Stimulated activated CD4-positive, alpha-beta T cell treated with anti-CD3 and anti-CD28 coated beads, Interleukin-1b, Interleukin-23, amount 100 ng/mL, for 4 hours (primary cell): Measurements from ENCODE around the gene ATP5MC2.
"Not testable (repeated sequence)": the region's sequence is repeated elsewhere in the genome, so short reads cannot be mapped to it uniquely, and the experiment has no call there.

Experiments used
- DNase-seq, 2 donors: peaks; one replicate each; pipeline ENCODE4 v3.0.0-alpha.2; 2020; ENCODE audit warnings: low read depth in 2 of 2

The ATP5MC2 gene

DNA sequence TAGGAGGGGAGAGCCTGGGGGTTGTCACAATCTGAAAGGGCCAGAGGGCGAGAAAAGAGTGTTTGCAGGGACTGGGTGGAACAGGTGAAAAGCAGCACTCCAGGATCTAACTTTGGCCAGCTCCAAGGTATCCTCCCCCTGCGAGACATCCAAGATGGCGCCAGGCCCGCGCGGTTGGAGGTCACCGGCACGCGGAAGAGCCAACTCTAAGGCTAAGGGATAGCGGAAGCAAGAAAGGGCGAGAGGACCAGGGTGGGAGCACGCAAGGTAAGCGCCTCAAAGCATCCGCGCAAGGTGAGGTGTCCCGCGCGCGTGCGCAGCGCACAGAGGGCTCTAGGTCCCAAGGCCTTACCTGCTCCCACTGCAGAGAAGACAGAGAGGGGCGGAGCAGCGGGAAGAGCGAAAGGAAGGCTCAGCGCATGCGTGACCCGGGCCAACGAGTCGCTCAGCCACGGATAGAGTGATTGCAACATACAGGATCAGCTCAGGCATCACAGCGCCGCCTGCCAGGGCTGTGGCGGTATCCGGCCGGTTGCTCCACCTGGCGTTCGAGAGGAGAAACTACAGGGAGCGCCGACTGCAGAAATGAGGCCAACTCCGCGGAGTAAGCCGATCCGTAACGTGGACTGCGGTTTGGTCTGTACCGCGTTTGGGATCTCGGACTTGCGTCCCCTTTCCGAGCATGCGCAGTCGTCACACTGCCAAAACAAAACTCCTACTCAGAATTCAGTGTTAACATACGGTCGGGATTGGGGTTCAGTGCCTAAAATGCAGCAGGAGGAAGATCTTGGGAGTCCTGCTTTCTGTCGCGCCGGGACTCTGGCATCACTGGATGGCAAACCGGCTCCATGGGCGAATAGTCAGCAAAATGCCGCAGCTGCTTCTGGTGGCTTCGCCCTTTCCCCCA lies at the start of gene ATP5MC2:
Gene ATP5MC2 (minus strand): TSS at position 383 of the 907 bp plus-strand sequence. CDS start 3,469 bp downstream, outside the sequence.
- peak; percentile 93 to 96 for DNase-seq

DNA sequence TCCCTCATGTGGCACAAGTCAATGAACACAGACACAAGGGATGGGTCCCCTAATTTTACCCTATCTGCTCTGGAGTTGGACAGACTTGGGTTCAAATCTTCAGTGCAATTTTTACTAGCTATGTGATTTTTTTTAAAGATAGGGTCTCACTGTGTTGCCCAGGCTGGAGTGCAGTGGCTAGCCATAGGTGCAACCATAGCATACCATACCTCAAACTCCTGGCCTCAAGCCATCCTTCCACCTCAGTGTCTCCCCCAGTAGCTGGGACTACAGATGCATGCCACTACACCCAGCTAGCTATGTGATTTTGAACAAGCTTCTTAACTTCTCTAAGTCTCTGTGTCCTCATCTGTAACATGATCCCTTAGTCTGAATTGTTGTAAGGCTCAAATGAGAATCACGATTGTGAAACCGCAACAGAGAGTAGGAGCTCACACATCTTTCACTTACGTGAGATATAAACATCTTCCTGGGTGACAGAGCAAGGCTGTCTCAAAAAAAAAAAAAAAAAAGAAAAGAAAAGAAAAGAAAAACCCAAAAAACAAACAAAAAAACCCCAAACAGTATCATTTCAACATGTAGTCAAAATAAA lies 46.7 kb upstream of the ATP5MC2 start:
- DNase-seq: no peak

DNA sequence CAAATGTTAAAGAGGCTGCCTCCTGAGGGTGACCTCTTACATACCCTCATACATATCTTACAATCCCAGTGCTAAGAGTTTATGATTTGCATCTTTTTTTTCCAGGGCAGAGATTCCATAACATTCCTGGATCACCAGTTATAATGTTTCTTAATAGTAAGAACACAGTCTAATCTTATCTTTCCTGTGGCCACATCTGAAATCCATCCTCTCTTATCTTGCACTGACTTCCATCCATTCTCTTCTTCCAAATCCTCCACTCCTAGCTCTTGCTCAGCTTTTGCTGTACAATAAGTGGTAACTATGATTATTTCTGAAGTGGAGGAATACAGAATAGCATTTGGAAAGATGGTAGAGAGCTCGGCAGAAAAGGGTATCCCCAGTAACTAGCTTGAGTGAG lies 45.1 kb upstream of the ATP5MC2 start:
- no peak for DNase-seq

DNA sequence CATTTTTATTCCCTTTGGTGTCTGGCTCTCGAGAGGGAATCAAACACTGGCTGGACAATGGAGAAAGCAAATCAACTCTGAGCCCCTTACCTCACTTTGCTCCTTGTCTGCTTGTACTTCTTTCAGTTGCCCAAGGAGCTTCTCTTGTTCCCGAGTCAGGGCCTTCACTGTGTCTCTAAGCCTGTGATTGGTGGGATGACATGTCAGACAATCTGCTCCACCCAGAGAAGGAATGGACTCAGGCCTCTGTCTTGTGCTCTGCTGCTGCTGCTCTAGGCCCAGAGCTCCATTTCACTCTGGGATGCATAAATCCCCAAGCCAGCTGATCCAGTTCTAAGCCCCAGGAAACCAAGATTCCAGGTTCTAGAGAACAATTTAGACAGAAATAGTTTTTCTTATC lies 43.8 kb upstream of the ATP5MC2 start:
- no peak for DNase-seq

DNA sequence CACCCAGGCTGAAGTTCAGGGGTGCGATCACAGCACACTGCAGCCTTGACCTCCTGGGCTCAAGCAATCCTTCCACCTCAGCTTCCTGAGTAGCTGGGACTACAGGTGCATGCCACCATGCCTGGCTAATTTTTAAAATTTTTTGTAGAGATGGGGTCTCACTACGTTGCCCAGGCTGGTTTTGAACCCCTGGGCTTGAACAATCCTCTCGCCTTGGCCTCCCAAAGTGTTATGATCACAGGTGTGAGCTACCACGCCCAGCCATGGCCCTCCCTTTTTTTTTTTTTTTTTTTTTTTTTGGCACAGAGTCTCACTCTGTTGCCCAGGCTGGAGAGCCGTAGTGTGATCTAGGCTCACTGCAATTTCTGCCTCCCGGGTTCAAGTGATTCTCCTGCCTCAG lies 42.7 kb upstream of the ATP5MC2 start:
- not testable (repeated sequence) for DNase-seq

DNA sequence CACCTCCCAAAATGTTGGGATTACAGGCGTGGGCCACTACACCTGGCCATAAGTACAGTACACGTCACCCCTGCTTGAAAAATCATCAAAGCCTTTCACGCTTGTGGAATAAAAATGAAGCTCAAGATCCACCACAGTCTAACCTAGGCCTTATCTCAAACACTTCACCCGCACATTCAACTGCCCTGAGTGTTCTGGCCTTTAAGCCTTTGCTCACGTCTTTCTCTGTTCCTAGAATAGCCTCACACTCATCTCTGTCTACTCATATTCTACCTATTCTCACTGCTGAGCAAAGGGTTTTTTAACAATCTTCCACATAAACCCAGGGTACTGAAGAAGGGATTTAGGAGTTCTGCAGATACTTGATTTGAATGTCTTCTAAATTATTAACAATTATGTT lies 41.4 kb upstream of the ATP5MC2 start:
- DNase-seq: no peak

DNA sequence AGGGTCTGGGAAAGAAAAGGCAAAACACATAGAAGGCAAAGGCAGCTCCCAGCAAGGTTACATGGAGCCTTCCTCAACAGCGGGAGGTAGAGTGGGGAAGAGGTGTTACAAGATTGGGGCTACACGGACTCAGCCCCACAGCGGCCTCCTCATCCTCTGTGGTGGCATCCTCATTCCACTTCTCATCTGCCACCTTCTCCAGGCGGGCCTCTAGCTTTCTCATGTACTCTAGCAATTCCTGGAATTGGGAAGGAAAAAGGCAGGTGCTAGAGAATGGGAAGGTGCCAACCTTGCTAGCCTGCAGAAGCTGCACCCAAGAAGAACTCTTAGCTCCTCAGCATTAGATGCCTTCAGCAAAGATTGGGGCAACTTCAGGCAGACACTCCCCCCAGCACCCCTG lies 38.1 kb upstream of the ATP5MC2 start:
- no peak for DNase-seq

DNA sequence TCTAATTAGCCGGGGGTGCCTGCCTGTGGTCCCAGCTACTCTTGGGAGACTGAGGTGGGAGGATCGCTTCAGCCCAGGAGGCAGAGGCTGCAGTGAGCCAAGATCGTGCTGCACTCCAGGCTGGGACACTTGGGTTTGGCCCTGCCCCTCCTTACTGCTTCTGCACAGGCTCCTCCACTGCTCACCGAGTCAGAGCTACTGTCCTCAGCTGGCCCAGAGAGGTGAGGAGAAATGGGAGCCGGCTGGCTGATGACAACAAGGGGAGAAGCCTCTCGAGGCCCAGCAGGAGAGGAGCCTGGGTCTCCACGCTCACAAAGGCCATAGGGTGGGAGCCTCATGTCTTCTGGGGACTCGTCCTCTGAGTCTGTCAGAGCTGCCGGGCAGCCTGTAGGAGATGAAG lies 37.6 kb upstream of the ATP5MC2 start:
- DNase-seq: no peak

DNA sequence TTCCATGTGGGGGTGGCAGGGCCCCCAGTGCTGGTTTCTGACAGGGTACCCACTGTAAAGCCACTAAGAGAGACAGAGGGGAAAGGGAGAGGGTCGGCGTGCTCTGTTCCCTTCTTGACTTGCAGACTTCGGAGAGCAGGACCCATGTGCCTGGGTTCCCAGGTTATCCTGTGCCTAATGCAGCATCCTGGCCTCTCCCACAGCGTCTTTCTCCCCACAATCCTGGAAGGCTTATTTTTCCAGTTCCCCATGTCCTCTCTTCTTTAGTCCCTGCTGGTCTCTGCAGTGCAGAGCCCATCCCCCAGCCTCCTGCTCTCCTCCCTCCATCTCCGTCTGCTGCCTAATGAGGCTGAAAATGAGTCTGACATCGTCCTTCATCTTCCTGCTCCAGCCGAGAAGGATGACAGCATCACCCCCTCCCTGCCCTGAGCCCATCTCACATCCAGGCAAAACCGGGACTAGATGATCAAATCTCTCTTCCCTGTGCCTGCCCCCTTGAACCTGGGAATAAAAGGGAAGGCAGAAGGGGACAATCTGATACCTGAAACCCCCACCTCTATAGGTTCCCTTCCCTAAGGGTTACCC lies 36.3 kb upstream of the ATP5MC2 start:
- no peak for DNase-seq

DNA sequence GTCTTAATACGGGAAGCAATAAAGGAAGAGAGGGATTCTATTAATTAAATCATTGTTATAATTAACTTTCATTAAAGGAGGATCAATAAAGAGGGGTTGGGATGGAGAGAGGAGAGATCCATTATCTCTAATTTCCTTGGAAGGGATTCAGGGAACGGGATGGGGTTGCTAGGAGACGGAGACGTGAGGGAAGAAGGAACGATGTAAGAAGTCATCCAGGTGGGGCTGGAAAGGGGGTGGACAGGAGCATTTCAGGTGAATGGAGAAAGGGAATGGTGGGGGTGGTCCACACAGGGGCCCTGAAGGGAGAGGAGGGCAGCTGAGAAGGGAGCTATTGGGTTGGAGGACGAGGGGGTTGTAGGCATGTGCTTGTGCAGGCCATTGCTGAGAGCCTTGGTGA lies 34.2 kb upstream of the ATP5MC2 start:
- DNase-seq: no peak

DNA sequence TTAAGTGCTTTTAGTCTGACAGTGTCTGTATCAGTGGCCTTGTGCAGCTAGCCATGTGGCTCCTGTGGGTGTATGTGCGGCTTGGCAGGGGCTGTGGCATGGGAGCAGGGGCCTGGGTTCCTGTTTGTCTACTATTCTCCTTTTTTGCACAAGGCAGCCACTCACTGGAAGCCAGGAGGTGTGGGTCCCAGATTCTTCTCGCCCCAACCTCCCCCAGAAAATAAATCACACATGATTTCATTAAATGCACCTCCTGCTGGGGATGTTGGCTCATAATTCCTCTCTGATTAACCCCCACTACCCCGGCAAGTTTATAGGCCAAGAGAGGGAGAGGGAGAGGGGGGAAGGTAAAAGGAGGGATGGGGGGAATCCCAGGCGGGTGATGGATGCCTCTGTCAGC lies 33.8 kb upstream of the ATP5MC2 start:
- no peak for DNase-seq

DNA sequence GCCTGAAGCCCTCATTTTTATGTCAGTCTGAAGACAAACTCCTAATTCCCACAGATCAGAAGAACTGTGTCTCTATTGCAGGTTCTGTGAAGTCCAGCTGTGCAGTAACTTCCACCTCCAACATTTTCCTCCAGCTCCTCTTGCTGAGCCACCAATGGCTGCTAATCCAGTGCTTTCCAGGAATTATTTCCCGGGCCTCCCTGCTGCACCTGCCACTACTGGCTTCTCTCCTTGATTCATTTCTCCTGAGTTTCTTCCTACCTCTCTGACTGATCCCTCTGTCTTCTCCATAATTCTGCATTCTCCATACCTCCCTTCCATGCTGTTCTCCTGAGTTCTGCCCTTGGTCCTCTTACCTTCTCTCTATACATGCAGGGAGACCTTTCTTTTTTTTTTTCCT lies 30.2 kb upstream of the ATP5MC2 start:
- no peak for DNase-seq

DNA sequence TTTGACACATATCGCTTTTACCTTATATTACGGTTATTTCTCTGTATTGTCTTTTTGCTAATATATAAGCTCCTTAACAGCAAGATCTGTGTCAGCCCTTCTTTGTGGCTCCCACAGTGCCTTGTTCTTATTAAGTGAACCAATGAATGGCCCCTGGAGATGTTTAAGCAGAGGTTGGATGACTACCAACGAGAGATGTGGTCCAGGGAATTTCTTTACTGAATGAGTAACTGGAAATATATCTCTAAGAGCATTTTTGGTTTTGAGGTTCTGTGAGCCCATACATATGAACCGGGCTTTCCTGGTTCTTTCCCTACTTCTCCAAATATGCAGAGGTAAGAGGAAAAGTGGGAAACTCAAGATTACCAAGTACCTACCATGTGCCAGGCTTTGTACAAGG lies 27.9 kb upstream of the ATP5MC2 start:
- DNase-seq: no peak

DNA sequence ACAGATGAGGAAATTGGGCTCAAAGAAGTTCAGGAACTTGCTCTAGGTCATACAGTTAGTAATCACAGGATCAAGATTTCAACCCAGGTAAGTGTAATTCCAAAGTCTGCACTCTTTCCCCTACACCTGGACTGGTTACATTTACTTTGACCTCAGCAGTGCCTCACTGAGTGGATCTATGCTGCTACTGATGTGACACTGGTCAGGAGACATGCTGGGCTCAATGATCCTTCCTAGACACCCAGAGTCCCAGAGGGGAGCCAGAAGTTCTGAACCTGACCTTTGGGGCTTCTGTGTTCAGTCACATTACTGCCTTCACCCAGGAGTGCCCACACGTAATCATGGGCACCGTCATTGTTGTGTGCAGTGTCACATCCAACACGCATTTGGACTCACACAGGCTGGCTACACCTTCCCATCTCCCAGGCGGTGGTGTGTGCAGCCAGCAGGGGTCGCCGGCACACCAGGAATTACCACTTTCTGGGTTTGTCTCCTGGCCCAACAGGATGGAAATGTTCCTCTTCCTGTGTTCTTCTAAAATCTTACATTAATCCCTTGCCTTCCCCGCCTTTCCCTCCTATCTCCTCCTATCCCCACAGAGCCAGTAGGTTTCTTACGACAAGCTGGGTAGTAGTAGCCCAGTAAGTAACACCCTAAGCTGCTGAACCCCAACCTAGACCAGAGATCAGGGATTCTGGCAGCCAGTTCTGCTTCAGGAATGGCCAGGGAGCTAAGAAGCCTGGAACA lies 25.8 kb upstream of the ATP5MC2 start:
- DNase-seq: peak; percentile 69 to 72

DNA sequence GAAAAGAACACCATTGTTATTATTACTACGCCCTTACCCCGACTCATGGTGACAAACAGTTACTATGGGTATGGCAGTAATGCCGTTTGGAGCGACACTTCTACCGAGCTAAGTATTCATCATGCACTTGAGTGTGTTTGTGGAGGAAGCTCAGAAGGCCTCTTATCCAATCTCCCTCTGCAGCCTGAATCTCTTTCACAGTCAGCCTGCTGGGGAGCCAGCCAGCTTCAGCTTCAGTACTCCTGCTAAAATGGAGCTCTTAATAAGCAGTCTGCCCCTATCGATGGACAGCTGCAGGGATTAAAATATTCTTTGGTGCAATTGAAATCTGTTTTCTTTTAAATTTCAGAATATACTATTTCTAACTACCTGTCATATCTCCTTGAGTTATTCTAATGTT lies 24.7 kb upstream of the ATP5MC2 start:
- DNase-seq: no peak

DNA sequence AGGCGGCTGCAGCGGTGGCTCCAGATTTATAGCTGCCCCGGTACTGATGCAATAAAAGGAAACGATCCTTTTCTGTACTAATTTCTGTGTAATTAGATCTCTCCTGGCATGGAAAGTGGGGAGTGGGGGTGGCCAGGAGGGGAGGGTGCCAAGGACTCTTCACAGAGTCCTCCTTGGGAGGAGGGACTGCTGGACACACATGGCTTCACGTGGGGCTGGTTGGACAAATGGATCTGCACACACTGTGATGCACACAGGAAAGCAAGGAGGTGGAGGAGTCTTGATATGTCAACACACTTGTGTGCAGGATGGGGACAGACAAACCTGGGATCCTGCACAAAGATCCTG lies 23.8 kb upstream of the ATP5MC2 start:
- no peak for DNase-seq

DNA sequence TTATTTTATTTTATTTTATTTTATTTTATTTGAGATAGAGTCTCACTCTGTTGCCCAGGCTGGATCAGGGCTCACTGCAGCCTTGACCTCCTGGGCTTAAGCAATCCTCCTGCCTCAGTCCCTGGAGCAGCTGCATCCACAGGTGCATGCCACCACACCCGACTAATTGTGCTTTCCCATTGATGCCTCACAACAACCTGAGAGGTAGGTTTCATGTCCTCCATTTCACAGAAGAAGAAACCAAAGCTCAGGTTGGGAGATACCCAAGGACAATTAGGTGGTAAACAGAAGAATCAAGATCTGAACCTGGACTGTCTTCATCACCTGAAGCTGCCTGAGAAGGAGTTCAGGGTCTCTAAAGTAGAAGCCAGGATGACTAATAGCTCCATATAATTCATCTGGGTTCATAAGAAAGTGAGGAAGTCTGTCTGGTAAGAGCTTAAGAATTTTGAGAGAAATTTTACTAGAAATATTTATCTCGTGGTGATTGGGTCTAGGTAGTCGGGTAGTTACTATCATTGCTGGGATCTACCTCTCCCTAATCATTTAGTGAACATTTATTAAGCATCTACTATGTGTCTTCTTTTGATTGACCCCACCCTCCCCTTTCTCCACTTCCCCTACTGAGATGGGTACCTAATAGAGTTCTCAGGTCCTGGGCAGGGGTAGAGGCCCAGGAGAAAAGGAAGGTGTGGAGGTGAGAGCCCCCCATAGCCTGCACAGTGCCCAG lies 23.2 kb upstream of the ATP5MC2 start:
- no peak for DNase-seq

DNA sequence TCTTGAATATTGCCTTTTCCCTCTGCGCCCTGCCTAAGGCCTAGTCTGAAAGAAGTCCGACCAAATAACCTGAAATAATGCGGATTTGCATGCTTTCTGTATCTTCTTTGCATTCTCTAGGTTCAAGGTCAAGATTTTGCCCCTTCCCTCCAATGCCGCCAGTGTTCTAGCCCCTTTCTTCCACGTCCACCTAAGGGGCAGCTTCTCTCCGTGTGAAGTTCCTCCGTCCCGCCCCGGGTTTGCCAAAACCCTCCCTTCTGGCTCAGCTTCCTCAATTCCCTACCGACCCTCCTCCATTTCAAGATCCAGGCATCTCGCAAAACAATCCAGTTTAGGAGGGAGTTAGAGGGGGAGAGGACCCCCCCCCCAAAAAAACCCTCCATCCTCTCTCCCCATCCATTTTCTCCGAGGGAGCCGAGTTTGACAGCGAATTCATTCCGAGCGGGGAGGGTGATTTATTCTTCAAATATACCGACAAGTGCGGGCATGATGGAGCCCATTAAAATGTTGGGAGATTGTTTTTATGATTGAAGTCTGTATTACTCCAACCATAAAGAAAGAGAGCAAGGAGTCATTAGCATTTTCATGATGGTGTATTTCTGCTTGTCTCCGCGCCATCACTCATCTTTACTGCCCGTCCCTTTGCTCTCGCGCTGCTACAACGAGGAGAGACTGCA lies 20.9 kb upstream of the ATP5MC2 start:
- no peak for DNase-seq

DNA sequence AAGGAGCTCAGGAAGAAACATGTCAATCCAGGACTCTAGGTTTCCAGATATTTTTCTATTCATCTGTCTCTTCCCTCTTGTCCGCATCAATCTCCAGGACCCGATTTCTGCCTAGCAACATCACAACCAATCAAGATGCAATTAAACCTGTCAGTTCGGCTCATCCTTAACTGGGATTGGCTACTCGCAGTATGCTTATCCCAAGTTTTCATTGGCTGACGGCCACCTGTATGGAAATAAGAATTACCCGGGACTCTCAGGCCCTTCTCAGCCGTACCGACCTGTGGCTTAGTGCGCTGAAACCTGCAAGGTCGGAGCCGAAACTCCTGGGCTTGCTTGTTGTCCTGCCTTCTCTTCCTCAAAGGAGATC lies 20.4 kb upstream of the ATP5MC2 start:
- DNase-seq: no peak

DNA sequence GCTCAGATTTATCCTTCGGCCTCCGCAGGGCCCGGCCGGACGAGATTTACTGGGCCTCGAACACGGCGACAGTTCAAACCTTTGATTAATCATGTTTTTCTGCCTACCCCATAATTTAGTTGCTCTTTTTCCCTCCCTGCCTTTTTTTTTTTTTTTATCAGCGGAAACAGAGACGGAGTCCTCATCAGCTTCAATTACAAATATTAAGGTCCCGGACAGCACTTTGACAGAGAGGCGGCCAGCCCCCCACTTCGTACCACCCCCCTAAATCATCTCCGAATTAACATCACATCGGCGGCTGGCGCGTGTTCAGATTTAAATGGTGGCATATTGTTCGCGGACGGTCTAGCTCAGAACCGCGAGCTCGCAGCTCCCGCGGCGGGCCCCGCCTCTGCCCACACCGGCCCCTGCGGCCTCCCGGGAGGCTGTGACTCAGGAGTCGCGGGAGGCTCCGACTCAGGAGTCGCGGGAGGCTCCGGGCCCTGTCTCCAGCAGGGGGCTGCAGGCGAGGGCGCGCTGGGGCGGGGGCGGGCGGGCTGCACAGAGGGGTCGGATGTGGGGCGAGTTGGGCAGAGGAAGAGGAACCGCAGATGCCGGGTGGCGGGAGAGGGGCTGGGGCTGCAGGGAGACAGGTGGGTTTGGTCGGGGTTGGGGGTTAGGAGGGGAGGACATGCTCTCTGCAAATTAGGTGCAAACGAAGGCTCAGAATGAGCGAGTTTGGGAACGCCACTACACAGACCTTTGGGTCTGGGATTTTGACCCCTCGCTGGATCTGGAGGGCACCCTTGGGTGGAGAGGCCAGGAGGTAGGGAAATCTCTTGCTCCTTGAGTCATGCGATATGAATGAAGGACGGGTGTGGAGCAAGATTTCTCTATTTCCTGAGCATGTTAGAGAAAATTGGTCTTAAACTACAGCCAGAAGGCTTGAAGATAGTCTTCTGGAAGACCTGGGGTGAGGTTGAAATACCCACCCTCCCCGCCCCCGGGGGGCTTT lies 19.6 kb upstream of the ATP5MC2 start:
- DNase-seq: peak in 1 of 2 donors; percentile 40
